SK-N-SH (cell line): ENCODE data around the gene SUGT1. TPM values are rescaled to one million over a fixed set of nuclear protein-coding genes. Genes with fewer than 3 reads are reported as not detected.

Experiments
- CTCF ChIA-PET: fragments of 300-600, 350-600 bp; formaldehyde crosslinking; extraction: SDS; loops from one replicate; lab custom pipeline; 2021; lab: Yijun Ruan, JAX
- POLR2A ChIA-PET: fragments of 350-600 bp; sonication (Branson Sonifier 250); formaldehyde crosslinking; extraction: SDS; loops from one replicate; lab custom pipeline; 2020; ENCODE audit warnings: antibody characterized with exemption, inconsistent platforms; lab: Yijun Ruan, JAX
- DNase-seq: peaks from one replicate; pipeline ENCODE4 v3.0.0; 2012
- H2AFZ ChIP-seq: fragments of 200-600 bp; sonication (generic); 2 replicates; pipeline ENCODE4 v1.8.1; 2016; ENCODE audit warnings: antibody characterized with exemption, mild to moderate bottlenecking, low read depth
- H3F3A ChIP-seq: fragments of 200-600 bp; sonication (generic); replicated peaks from 2 replicates; pipeline ENCODE3; 2016; ENCODE audit warnings: antibody characterized with exemption, mild to moderate bottlenecking; ENCODE audit not compliant: insufficient read depth
- H3K27ac ChIP-seq, 2 experiments: fragments of 200-500 bp in 1 of 2; fragments of 200-600 bp in 1 of 2; sonication (Bioruptor generic) in 1 of 2; sonication (generic), shearing (Covaris generic) in 1 of 2; 2 replicates each; pipeline versions ENCODE4 v1.5.1 to v1.6.1; 2014 to 2016; ENCODE audit warnings: low read depth in 2 of 2, inconsistent platforms in 1 of 2, low read length in 1 of 2, mild to moderate bottlenecking in 1 of 2, mixed read lengths in 1 of 2
- H3K27me3 ChIP-seq: fragments of 200-600 bp; sonication (generic), shearing (Covaris generic); 2 replicates; pipeline ENCODE4 v1.6.1; 2016; ENCODE audit warnings: mixed run types; ENCODE audit not compliant: insufficient read depth
- H3K36me3 ChIP-seq, 2 experiments: fragments of 200-500 bp in 1 of 2; fragments of 200-600 bp in 1 of 2; sonication (Bioruptor generic) in 1 of 2; sonication (generic) in 1 of 2; replicated peaks in 1 of 2; 2 replicates each; pipeline versions ENCODE3 to v1.5.1; 2014 to 2016; ENCODE audit warnings: low read length in 1 of 2, mild to moderate bottlenecking in 1 of 2; ENCODE audit not compliant: insufficient read depth in 2 of 2, control insufficient read depth in 1 of 2
- H3K4me1 ChIP-seq, 2 experiments: fragments of 200-500 bp in 1 of 2; fragments of 200-600 bp in 1 of 2; sonication (Bioruptor generic) in 1 of 2; sonication (generic), shearing (Covaris generic) in 1 of 2; 2 replicates each; pipeline versions ENCODE4 v1.5.1 to v1.6.1; 2014 to 2016; ENCODE audit warnings: low read depth in 1 of 2, low read length in 1 of 2, mixed run types in 1 of 2; ENCODE audit not compliant: insufficient read depth in 2 of 2, control insufficient read depth in 1 of 2
- H3K4me2 ChIP-seq: fragments of 200-600 bp; sonication (generic), shearing (Covaris generic); 2 replicates; pipeline ENCODE4 v1.6.1; 2017; ENCODE audit warnings: mixed run types
- H3K4me3 ChIP-seq, 2 experiments: fragments of 200-500 bp in 1 of 2; fragments of 200-600 bp in 1 of 2; sonication (Bioruptor generic) in 1 of 2; sonication (generic), shearing (Covaris generic) in 1 of 2; 2 replicates each; pipeline versions ENCODE4 v1.5.1 to v1.8.1; 2014 to 2016; ENCODE audit warnings: low read depth in 2 of 2, inconsistent platforms in 1 of 2, low read length in 1 of 2, mild to moderate bottlenecking in 1 of 2, mixed read lengths in 1 of 2, moderate library complexity in 1 of 2
- H3K79me2 ChIP-seq: fragments of 200-600 bp; sonication (generic); 2 replicates; pipeline ENCODE4 v1.8.1; 2017; ENCODE audit warnings: mild to moderate bottlenecking; ENCODE audit not compliant: insufficient read depth
- H3K9ac ChIP-seq: fragments of 200-600 bp; sonication (generic); 2 replicates; pipeline ENCODE4 v1.6.1; 2017; ENCODE audit warnings: mixed run types
- H3K9me2 ChIP-seq: fragments of 200-600 bp; sonication (generic); 2 replicates; pipeline ENCODE4 v1.6.1; 2017; ENCODE audit warnings: mixed run types
- H3K9me3 ChIP-seq: fragments of 200-600 bp; sonication (generic); 2 replicates; pipeline ENCODE4 v1.6.1; 2017; ENCODE audit warnings: mixed run types, mild to moderate bottlenecking, moderate library complexity
- H4K20me1 ChIP-seq: fragments of 200-600 bp; sonication (generic); 2 replicates; pipeline ENCODE4 v1.6.1; 2017; ENCODE audit warnings: mild to moderate bottlenecking, mixed run types; ENCODE audit not compliant: insufficient read depth
- CTCF ChIP-seq: fragments of 200-600 bp; sonication (generic); IDR thresholded peaks from 2 replicates; pipeline ENCODE4 v1.6.1; 2017; ENCODE audit warnings: antibody characterized with exemption, mild to moderate bottlenecking, moderate library complexity
- EP300 ChIP-seq, 2 experiments: IDR thresholded peaks; 2 replicates each; pipeline versions ENCODE4 v1.4.0 to v1.6.1; 2012; ENCODE audit warnings: borderline replicate concordance in 1 of 2, low read depth in 1 of 2, low read length in 1 of 2
- FOXJ3 ChIP-seq: sonication (generic); formaldehyde crosslinking; IDR thresholded peaks from 2 replicates; pipeline ENCODE4 v1.5.1; 2020; ENCODE audit warnings: mild to moderate bottlenecking, missing genetic modification reagents
- FOXM1 ChIP-seq: IDR thresholded peaks from 2 replicates; pipeline ENCODE4 v1.4.0; 2012; ENCODE audit warnings: low read depth, mild to moderate bottlenecking
- GATA2 ChIP-seq: sonication (generic); formaldehyde crosslinking; IDR thresholded peaks from 2 replicates; pipeline ENCODE4 v1.5.0; 2020; ENCODE audit warnings: mild to moderate bottlenecking, missing genetic modification reagents
- IRF3 ChIP-seq: fragments of 150-350 bp; IDR thresholded peaks from 2 replicates; pipeline ENCODE4 v1.6.1; 2016; ENCODE audit warnings: mild to moderate bottlenecking, low read depth, low read length
- JUND ChIP-seq: IDR thresholded peaks from 2 replicates; pipeline ENCODE4 v1.4.0; 2012
- MEF2A ChIP-seq: IDR thresholded peaks from 2 replicates; pipeline ENCODE4 v1.4.0; 2012; ENCODE audit warnings: low read depth, borderline replicate concordance
- MXI1 ChIP-seq: IDR thresholded peaks from 2 replicates; pipeline ENCODE4 v1.6.1; 2012; ENCODE audit warnings: mild to moderate bottlenecking, low read depth, low read length, improper control_type of control experiment
- NFIC ChIP-seq: IDR thresholded peaks from 2 replicates; pipeline ENCODE4 v1.4.0; 2012; ENCODE audit warnings: borderline replicate concordance
- PBX3 ChIP-seq: IDR thresholded peaks from 2 replicates; pipeline ENCODE4; 2012
- POLR2AphosphoS5 ChIP-seq: IDR thresholded peaks from 2 replicates; pipeline ENCODE4 v1.6.1; 2012; ENCODE audit warnings: low read depth, low read length
- RAD21 ChIP-seq: IDR thresholded peaks from 2 replicates; pipeline ENCODE4 v1.6.1; 2012; ENCODE audit warnings: mild to moderate bottlenecking, low read length
- RCOR1 ChIP-seq: fragments of 150-350 bp; IDR thresholded peaks from 2 replicates; pipeline ENCODE4 v1.6.1; 2017; ENCODE audit warnings: antibody characterized with exemption, low read length
- RFX5 ChIP-seq: IDR thresholded peaks from 2 replicates; pipeline ENCODE4 v1.6.1; 2012; ENCODE audit warnings: mild to moderate bottlenecking, improper control_type of control experiment, low read length
- SMC3 ChIP-seq: IDR thresholded peaks from 2 replicates; pipeline ENCODE4 v1.6.1; 2012; ENCODE audit warnings: low read depth, low read length, improper control_type of control experiment
- TAF1 ChIP-seq: IDR thresholded peaks from 2 replicates; pipeline ENCODE4 v1.6.1; 2012; ENCODE audit warnings: low read depth, mild to moderate bottlenecking, low read length, moderate library complexity, borderline replicate concordance
- TEAD4 ChIP-seq: IDR thresholded peaks from 2 replicates; pipeline ENCODE4 v1.4.0; 2012; ENCODE audit warnings: mild to moderate bottlenecking, borderline replicate concordance; ENCODE audit not compliant: insufficient read depth
- USF1 ChIP-seq: IDR thresholded peaks from 2 replicates; pipeline ENCODE4 v1.4.0; 2012; ENCODE audit warnings: low read depth, borderline replicate concordance
- ZBTB33 ChIP-seq: IDR thresholded peaks from 2 replicates; pipeline ENCODE4 v1.4.0; 2012; ENCODE audit warnings: low read depth, borderline replicate concordance
- WGBS: methylation state at CpG from one replicate; pipeline ENCODE4 v1.1.6; 2017; ENCODE audit warnings: low lambda C conversion rate; 5-methylcytosine and 5-hydroxymethylcytosine counted together
- polyA plus RNA-seq, 3 experiments: library from polyadenylated mRNA; depleted of rRNA; stranded (reverse); fragments of >200 nt; gene quantifications; 2 replicates each; pipeline ENCODE4 v1.2.3, GENCODE V29; 2012

SUGT1 gene
- 17.8 and 18.6 TPM in 2 replicates for polyA plus RNA-seq (2012; rRNA removed)
- 21.0 and 28.4 TPM in 2 replicates for polyA plus RNA-seq (2012; cell fraction: cytosol; rRNA removed)
- 7.6 and 14.4 TPM in 2 replicates for polyA plus RNA-seq (2012; cell fraction: nucleus; rRNA removed)

GRCh38 chr13:52652196-52652979 is at the start of gene SUGT1:
Gene SUGT1, plus strand, starts transcription at chr13:52652836. Its CDS starts 85 bp downstream, at chr13:52652921.
- no peaks in the 10 kb centered on the region for H3K9me3 ChIP-seq
- DNase-seq: peak; percentile 91
- ChIA-PET POLR2A (interaction anchor here (0.6 to 2.3 kb wide), 14 partner anchors 8 to 202 kb away, joined by 3 to 25 read pairs (median 3); partner anchors contain the start of genes PCDH8 and VPS36), CTCF (interaction anchor here (0.7 to 4.2 kb wide), 27 partner anchors 9 to 550 kb away, joined by 3 to 36 read pairs (median 5); partner anchors contain the start of gene VPS36)
- H3K4me1 ChIP-seq: peaks cover 0 to 6% of the 10 kb centered on the region in 2 experiments; a peak in 2 of 4 replicates
- H4K20me1 ChIP-seq: no peaks in the 10 kb centered on the region
- peaks cover 78% of the 10 kb centered on the region for H3K79me2 ChIP-seq
- H3K27ac ChIP-seq: peak within 1 kb of the TSS; percentile 100
- H3K4me2 ChIP-seq: peak within 1 kb of the TSS; percentile 81
- peaks cover 22 to 31% of the 10 kb centered on the region in 2 experiments for H3K36me3 ChIP-seq
- 1% methylated on average over 18 of the region's 61 CpGs for WGBS
- peak within 1 kb of the TSS; percentile 93 for H3K9ac ChIP-seq
- H3K27me3 ChIP-seq: no peaks in the 10 kb centered on the region
- H3K4me3 ChIP-seq: peak within 1 kb of the TSS; percentile 81 to 96
- H2AFZ ChIP-seq: peak within 1 kb of the TSS; percentile 94
- H3F3A ChIP-seq: peaks cover 16% of the 10 kb centered on the region
- H3K9me2 ChIP-seq: no peaks in the 10 kb centered on the region
- peak; percentile 97 for TF ChIP-seq ZBTB33
- no peak for TF ChIP-seq JUND
- peak; percentile 73 for TF ChIP-seq FOXJ3 (CRISPR knock-in tag)
- TF ChIP-seq MEF2A: no peak
- peak; percentile 10; the same call in 1 of the 2 replicates for TF ChIP-seq GATA2 (CRISPR knock-in tag)
- peak; percentile 92 for TF ChIP-seq POLR2AphosphoS5
- TF ChIP-seq PBX3: peak; percentile 35; the same call in 1 of the 2 replicates
- peak; percentile 68 for TF ChIP-seq CTCF
- peak; percentile 60; the same call in 1 of the 2 replicates for TF ChIP-seq RFX5
- 0 out of 2 replicates have a peak, but pooled peaks have one; percentile 43 for TF ChIP-seq TEAD4
- TF ChIP-seq TAF1: peak; percentile 93
- TF ChIP-seq NFIC: no peak
- TF ChIP-seq RAD21: no peak
- TF ChIP-seq MXI1: peak; percentile 83; the same call in 1 of the 2 replicates
- TF ChIP-seq FOXM1: no peak
- no peak for TF ChIP-seq USF1
- 0 out of 2 replicates have a peak, but pooled peaks have one; percentile 6 for TF ChIP-seq RCOR1
- 0 out of 4 replicates have a peak, but pooled peaks of 1 of the 2 experiments have one; percentile 43 for TF ChIP-seq EP300 (IDR thresholded peaks at IDR 0.05; ENCODE audit: borderline replicate concordance in 1 of 2, low read depth in 1 of 2, low read length in 1 of 2)
- no peak for TF ChIP-seq SMC3
- TF ChIP-seq IRF3: no peak
